Measurements from ENCODE around the gene EIF4A3.

Gene EIF4A3

DNA sequence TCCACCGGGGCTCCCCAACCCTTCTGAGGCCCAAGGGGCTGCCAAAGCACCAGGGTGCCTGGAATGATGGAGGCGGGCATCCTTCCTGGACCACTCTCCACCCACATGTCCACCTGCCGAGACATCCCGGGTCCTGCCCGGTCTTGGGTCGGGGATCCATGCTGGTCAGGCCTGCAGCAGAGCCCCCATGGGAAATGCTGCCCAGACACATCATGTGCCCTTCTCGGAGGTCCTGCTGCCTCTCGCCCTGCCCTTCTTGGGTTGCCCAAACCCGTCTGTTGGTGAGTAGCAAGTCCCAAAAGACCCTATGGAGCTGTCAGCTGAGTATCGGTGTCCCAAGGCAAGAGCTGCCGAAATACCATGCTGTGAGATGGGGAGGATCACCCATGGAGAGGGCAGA is 60.3 kb downstream of the EIF4A3 start:
- H3K4me1 ChIP-seq (ENCODE audit: low read depth, poor library complexity, severe bottlenecking), result no peaks in the 10 kb centered on the region
- H3K9ac ChIP-seq, result no peak overlapping the region
- TF ChIP-seq, protein P1, sequence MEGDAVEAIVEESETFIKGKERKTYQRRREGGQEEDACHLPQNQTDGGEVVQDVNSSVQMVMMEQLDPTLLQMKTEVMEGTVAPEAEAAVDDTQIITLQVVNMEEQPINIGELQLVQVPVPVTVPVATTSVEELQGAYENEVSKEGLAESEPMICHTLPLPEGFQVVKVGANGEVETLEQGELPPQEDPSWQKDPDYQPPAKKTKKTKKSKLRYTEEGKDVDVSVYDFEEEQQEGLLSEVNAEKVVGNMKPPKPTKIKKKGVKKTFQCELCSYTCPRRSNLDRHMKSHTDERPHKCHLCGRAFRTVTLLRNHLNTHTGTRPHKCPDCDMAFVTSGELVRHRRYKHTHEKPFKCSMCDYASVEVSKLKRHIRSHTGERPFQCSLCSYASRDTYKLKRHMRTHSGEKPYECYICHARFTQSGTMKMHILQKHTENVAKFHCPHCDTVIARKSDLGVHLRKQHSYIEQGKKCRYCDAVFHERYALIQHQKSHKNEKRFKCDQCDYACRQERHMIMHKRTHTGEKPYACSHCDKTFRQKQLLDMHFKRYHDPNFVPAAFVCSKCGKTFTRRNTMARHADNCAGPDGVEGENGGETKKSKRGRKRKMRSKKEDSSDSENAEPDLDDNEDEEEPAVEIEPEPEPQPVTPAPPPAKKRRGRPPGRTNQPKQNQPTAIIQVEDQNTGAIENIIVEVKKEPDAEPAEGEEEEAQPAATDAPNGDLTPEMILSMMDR (conservative IDR thresholded peaks at IDR 0.05; ENCODE audit: low read depth, low read length), result no peak
- H3K36me3 ChIP-seq (ENCODE audit: insufficient read depth), result no peaks in the 10 kb centered on the region
- no peak overlapping the region for H3K27ac ChIP-seq
- no peaks in the 10 kb centered on the region for H4K20me1 ChIP-seq (ENCODE audit: insufficient read depth)
- no peaks in the 10 kb centered on the region for H3K79me2 ChIP-seq (ENCODE audit: insufficient read depth, low read depth)
- peaks cover 64% of the 10 kb centered on the region for H3K27me3 ChIP-seq (ENCODE audit: insufficient read depth, low read depth)
- H2AFZ ChIP-seq (ENCODE audit: low read depth), result no peak overlapping the region
- H3K4me3 ChIP-seq (IDR thresholded peaks at IDR 0.05; ENCODE audit: insufficient read depth, low read depth, low read length), result no peak overlapping the region
- no peak overlapping the region for H3K4me2 ChIP-seq

DNA sequence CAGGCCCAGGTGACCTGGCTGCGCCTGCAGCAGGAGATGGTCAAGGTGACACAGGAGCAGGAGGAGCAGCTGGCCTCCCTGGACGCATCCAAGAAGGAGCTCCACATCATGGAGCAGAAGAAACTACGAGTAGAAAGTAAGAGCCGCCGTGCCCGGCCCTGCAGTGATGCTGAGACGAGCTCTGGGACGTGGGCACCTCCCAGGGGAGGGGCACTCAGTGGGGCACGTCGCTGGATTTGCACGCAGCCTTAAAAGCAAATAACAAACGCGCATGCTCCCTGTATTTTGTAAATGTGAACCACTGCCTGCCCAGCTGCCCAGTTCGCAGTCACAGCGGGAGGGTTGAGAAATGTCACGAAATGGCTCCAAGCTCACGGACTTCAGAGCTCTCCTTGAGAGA is 60.8 kb downstream of the EIF4A3 start:
- Histone ChIP-seq H3K27me3 (ENCODE audit: insufficient read depth, low read depth) (peaks cover 64% of the 10 kb centered on the region), H3K79me2 (ENCODE audit: insufficient read depth, low read depth) (no peaks in the 10 kb centered on the region), H3K36me3 (ENCODE audit: insufficient read depth) (no peaks in the 10 kb centered on the region), H3K9ac (no peak overlapping the region), H3K27ac (no peak overlapping the region), H3K4me1 (ENCODE audit: low read depth, poor library complexity, severe bottlenecking) (no peaks in the 10 kb centered on the region), H3K4me2 (no peak overlapping the region), H2AFZ (ENCODE audit: low read depth) (no peak overlapping the region), H4K20me1 (ENCODE audit: insufficient read depth) (no peaks in the 10 kb centered on the region), H3K4me3 (IDR thresholded peaks at IDR 0.05; ENCODE audit: insufficient read depth, low read depth, low read length) (no peak overlapping the region)
- TF ChIP-seq, protein P1 (conservative IDR thresholded peaks at IDR 0.05; ENCODE audit: low read depth, low read length), result no peak

- no peaks in the 10 kb centered on the region for H3K36me3 ChIP-seq (ENCODE audit: insufficient read depth)
- no peak overlapping the region for H3K4me2 ChIP-seq
- no peak overlapping the region for H2AFZ ChIP-seq (ENCODE audit: low read depth)
- no peaks in the 10 kb centered on the region for H3K4me1 ChIP-seq (ENCODE audit: low read depth, poor library complexity, severe bottlenecking)
- no peak overlapping the region for H3K9ac ChIP-seq
- TF ChIP-seq, protein P1 (conservative IDR thresholded peaks at IDR 0.05; ENCODE audit: low read depth, low read length), result no peak
- H3K27me3 ChIP-seq (ENCODE audit: insufficient read depth, low read depth), result peaks cover 56% of the 10 kb centered on the region
- no peaks in the 10 kb centered on the region for H3K79me2 ChIP-seq (ENCODE audit: insufficient read depth, low read depth)
- H4K20me1 ChIP-seq (ENCODE audit: insufficient read depth), result no peaks in the 10 kb centered on the region
- no peak overlapping the region for H3K4me3 ChIP-seq (IDR thresholded peaks at IDR 0.05; ENCODE audit: insufficient read depth, low read depth, low read length)
- H3K27ac ChIP-seq, result no peak overlapping the region
These were observed 62.2 kb downstream of the EIF4A3 start for GRCh38 chr17:80084773-80085172.

All from KMS-11 (cell line).